ENCODE measurements around the gene TLN1. TPM values are rescaled to one million over a fixed set of nuclear protein-coding genes. Genes with fewer than 3 reads are reported as not detected.

Gene TLN1
- total and polyA plus RNA-seq, 4 donors: 71.5 to 501 (median 262) TPM

GRCh38 chr9:35650341-35651158, 81.4 kb downstream of the TLN1 start, which contains the start of gene SIT1:
SIT1 (minus strand) TSS chr9:35650931; CDS start chr9:35650853, 78 bp downstream.
- 70 to 78% methylated on average over 22 of the region's 22 CpGs for WGBS, 2 donors
- H3K27me3 ChIP-seq (ENCODE audit: control insufficient read depth in 3 of 3, insufficient read depth in 3 of 3, low read length in 2 of 3): no peaks in the 10 kb centered on the region
- no peaks in the 10 kb centered on the region for H3K9me3 ChIP-seq (ENCODE audit: control insufficient read depth in 4 of 4, insufficient read depth in 3 of 4, low read length in 3 of 4)
- DNase-seq (no peak), ATAC-seq (ENCODE audit: insufficient read depth, low FRiP score) (no peak)
- no peak within 1 kb of the TSS for H3K9ac ChIP-seq (ENCODE audit: insufficient read depth in 1 of 2, low read length in 2 of 2)
- H3K36me3 ChIP-seq (ENCODE audit: control insufficient read depth in 4 of 4, insufficient read depth in 4 of 4, low read length in 4 of 4): no peaks in the 10 kb centered on the region
- TF ChIP-seq CTCF (IDR thresholded peaks at IDR 0.05; ENCODE audit: control extremely low read depth, extremely low read depth): no peak
- H3K27ac ChIP-seq (ENCODE audit: low read depth in 1 of 2, low read length in 1 of 2): peak within 1 kb of the TSS in 1 of 2 donors; percentile 66
- peaks cover 0 to 10% (median 5%) of the 10 kb centered on the region in 5 donors for H3K4me1 ChIP-seq (ENCODE audit: control insufficient read depth in 5 of 5, insufficient read depth in 5 of 5, low read length in 5 of 5)
- no peak within 1 kb of the TSS for H3K4me3 ChIP-seq

GRCh38 chr9:35649431-35650340, 82.3 kb downstream of the TLN1 start:
- peak overlapping the region in 1 of 2 donors; percentile 4 for H3K27ac ChIP-seq (ENCODE audit: low read depth in 1 of 2, low read length in 1 of 2)
- no peak overlapping the region for H3K9ac ChIP-seq (ENCODE audit: insufficient read depth in 1 of 2, low read length in 2 of 2)
- DNase-seq (no peak), ATAC-seq (ENCODE audit: insufficient read depth, low FRiP score) (no peak)
- no peaks in the 10 kb centered on the region for H3K27me3 ChIP-seq (ENCODE audit: control insufficient read depth in 3 of 3, insufficient read depth in 3 of 3, low read length in 2 of 3)
- WGBS, 2 donors: 65 to 71% methylated on average over 25 to 26 of the region's 26 CpGs
- H3K9me3 ChIP-seq (ENCODE audit: control insufficient read depth in 4 of 4, insufficient read depth in 3 of 4, low read length in 3 of 4): no peaks in the 10 kb centered on the region
- peaks cover 0 to 12% (median 5%) of the 10 kb centered on the region in 5 donors for H3K4me1 ChIP-seq (ENCODE audit: control insufficient read depth in 5 of 5, insufficient read depth in 5 of 5, low read length in 5 of 5)
- H3K36me3 ChIP-seq (ENCODE audit: control insufficient read depth in 4 of 4, insufficient read depth in 4 of 4, low read length in 4 of 4): no peaks in the 10 kb centered on the region
- no peak overlapping the region for H3K4me3 ChIP-seq
- TF ChIP-seq CTCF (IDR thresholded peaks at IDR 0.05; ENCODE audit: control extremely low read depth, extremely low read depth): no peak

Small RNAs within 50 kb of the gene (small RNA-seq; reads per million reads assigned to genes)
- gene MIR6853 (ENCODE audit: low replicate concordance) (not detected), gene RMRP (ENCODE audit: low replicate concordance) (not detected), gene RN7SL22P (ENCODE audit: low replicate concordance) (not detected)

Other genes with a start within 250 kb of the TLN1 start
- 10 to 100 TPM; 12.2 to 25.7 TPM for gene RUSC2, start 242.1 kb downstream of the TLN1 start, total RNA-seq
- gene RUSC2, start 242.1 kb downstream of the TLN1 start, polyA plus RNA-seq: 10 to 100 TPM; 12.8 to 16.6 TPM
- 10 to 100 TPM; 13.7 to 46.9 TPM for gene TESK1, start 126.9 kb downstream of the TLN1 start, total RNA-seq
- gene TESK1, start 126.9 kb downstream of the TLN1 start, polyA plus RNA-seq: 10 to 100 TPM; 20.8 to 40.1 TPM
- gene CD72, start 113.8 kb downstream of the TLN1 start, total RNA-seq: 1 to 10 TPM; 5.2 to 6.6 TPM
- 10 to 100 TPM in 1 of 2 donors, 1 to 10 TPM in 1; 3.1 to 10.6 TPM for gene CD72, start 113.8 kb downstream of the TLN1 start, polyA plus RNA-seq
- 1 to 10 TPM in 1 of 2 donors, under 1 TPM in 1; 0.92 to 3.8 TPM for gene SIT1, start 81.3 kb downstream of the TLN1 start, total RNA-seq
- gene SIT1, start 81.3 kb downstream of the TLN1 start, polyA plus RNA-seq: 1 to 10 TPM in 1 of 2 donors, under 1 TPM in 1; 0.87 to 1.9 TPM
- gene RMRP, start 74.2 kb downstream of the TLN1 start, total RNA-seq: over 10,000 TPM; 30,229 to 39,735 TPM
- gene RMRP, start 74.2 kb downstream of the TLN1 start, polyA plus RNA-seq: 100 to 1,000 TPM in 1 of 2 donors, 10 to 100 TPM in 1; 44.8 to 325 TPM
- gene CCDC107, start 73.9 kb downstream of the TLN1 start, total RNA-seq: 10 to 100 TPM in 1 of 2 donors, 1 to 10 TPM in 1; 9.9 to 32.8 TPM
- 10 to 100 TPM; 29.2 to 53.9 TPM for gene CCDC107, start 73.9 kb downstream of the TLN1 start, polyA plus RNA-seq
- 1 to 10 TPM; 1.3 TPM for gene ARHGEF39, start 67.0 kb downstream of the TLN1 start, total RNA-seq
- 1 to 10 TPM in 1 of 2 donors, under 1 TPM in 1; 0.47 to 1.4 TPM for gene ARHGEF39, start 67.0 kb downstream of the TLN1 start, polyA plus RNA-seq
- gene CA9, start 58.3 kb downstream of the TLN1 start, total RNA-seq: 1 to 10 TPM in 1 of 2 donors, under 1 TPM in 1; 0.88 to 1.6 TPM
- 1 to 10 TPM; 1.1 to 2.4 TPM for gene CA9, start 58.3 kb downstream of the TLN1 start, polyA plus RNA-seq
- 100 to 1,000 TPM in 1 of 2 donors, 10 to 100 TPM in 1; 96.0 to 229 TPM for gene TPM2, start 42.3 kb downstream of the TLN1 start, total RNA-seq
- gene TPM2, start 42.3 kb downstream of the TLN1 start, polyA plus RNA-seq: 100 to 1,000 TPM; 189 to 494 TPM
- gene CREB3, start 471 bp upstream of the TLN1 start, total RNA-seq: 10 to 100 TPM; 25.1 to 43.3 TPM
- 10 to 100 TPM; 38.7 to 39.0 TPM for gene CREB3, start 471 bp upstream of the TLN1 start, polyA plus RNA-seq
- gene GBA2, start 17.0 kb upstream of the TLN1 start, total RNA-seq: 10 to 100 TPM; 42.4 to 78.7 TPM
- gene GBA2, start 17.0 kb upstream of the TLN1 start, polyA plus RNA-seq: 10 to 100 TPM; 44.2 to 48.2 TPM
- gene RGP1, start 17.1 kb upstream of the TLN1 start, total RNA-seq: 10 to 100 TPM; 13.0 to 33.2 TPM
- gene RGP1, start 17.1 kb upstream of the TLN1 start, polyA plus RNA-seq: 10 to 100 TPM; 11.7 to 12.9 TPM
- 1 to 10 TPM in 1 of 2 donors, not detected in 1; 1.6 TPM for gene MSMP, start 22.1 kb upstream of the TLN1 start, total RNA-seq
- gene MSMP, start 22.1 kb upstream of the TLN1 start, polyA plus RNA-seq: 1 to 10 TPM in 1 of 2 donors, under 1 TPM in 1; 0.62 to 1.2 TPM
- 10 to 100 TPM; 16.0 to 16.1 TPM for gene NPR2, start 59.4 kb upstream of the TLN1 start, total RNA-seq
- 10 to 100 TPM in 1 of 2 donors, 1 to 10 TPM in 1; 6.2 to 11.1 TPM for gene NPR2, start 59.4 kb upstream of the TLN1 start, polyA plus RNA-seq
- 10 to 100 TPM; 11.1 to 20.6 TPM for gene SPAG8, start 80.1 kb upstream of the TLN1 start, total RNA-seq
- gene SPAG8, start 80.1 kb upstream of the TLN1 start, polyA plus RNA-seq: 1 to 10 TPM; 5.8 to 6.9 TPM
- 10 to 100 TPM; 19.9 to 64.9 TPM for gene HINT2, start 82.8 kb upstream of the TLN1 start, total RNA-seq
- 100 to 1,000 TPM in 1 of 2 donors, 10 to 100 TPM in 1; 52.6 to 112 TPM for gene HINT2, start 82.8 kb upstream of the TLN1 start, polyA plus RNA-seq
- under 1 TPM; 0.14 to 0.25 TPM for gene FAM221B, start 96.5 kb upstream of the TLN1 start, total RNA-seq
- under 1 TPM; 0.10 to 0.13 TPM for gene FAM221B, start 96.5 kb upstream of the TLN1 start, polyA plus RNA-seq
- 10 to 100 TPM; 11.6 to 13.1 TPM for gene TMEM8B, start 97.0 kb upstream of the TLN1 start, total RNA-seq
- gene TMEM8B, start 97.0 kb upstream of the TLN1 start, polyA plus RNA-seq: 1 to 10 TPM; 6.3 to 6.6 TPM
- not detected for gene OR13J1, start 138.2 kb upstream of the TLN1 start, total RNA-seq
- not detected for gene OR13J1, start 138.2 kb upstream of the TLN1 start, polyA plus RNA-seq
- 10 to 100 TPM in 1 of 2 donors, not detected in 1; 14.1 TPM for gene HRCT1, start 174.0 kb upstream of the TLN1 start, total RNA-seq
- 1 to 10 TPM; 1.7 to 6.3 TPM for gene HRCT1, start 174.0 kb upstream of the TLN1 start, polyA plus RNA-seq
- gene SPAAR, start 177.3 kb upstream of the TLN1 start, total RNA-seq: 1 to 10 TPM; 3.7 to 6.7 TPM
- 1 to 10 TPM; 5.7 to 5.8 TPM for gene SPAAR, start 177.3 kb upstream of the TLN1 start, polyA plus RNA-seq
- not detected for gene OR2S2, start 226.0 kb upstream of the TLN1 start, total RNA-seq
- not detected for gene OR2S2, start 226.0 kb upstream of the TLN1 start, polyA plus RNA-seq